ENCODE measurements around the gene RRP8. TPM values are rescaled to one million over a fixed set of nuclear protein-coding genes. Genes with fewer than 3 reads are reported as not detected.

Gene RRP8
- total RNA-seq, 1 experiment from 2014 or later, result 15.1 TPM

DNA sequence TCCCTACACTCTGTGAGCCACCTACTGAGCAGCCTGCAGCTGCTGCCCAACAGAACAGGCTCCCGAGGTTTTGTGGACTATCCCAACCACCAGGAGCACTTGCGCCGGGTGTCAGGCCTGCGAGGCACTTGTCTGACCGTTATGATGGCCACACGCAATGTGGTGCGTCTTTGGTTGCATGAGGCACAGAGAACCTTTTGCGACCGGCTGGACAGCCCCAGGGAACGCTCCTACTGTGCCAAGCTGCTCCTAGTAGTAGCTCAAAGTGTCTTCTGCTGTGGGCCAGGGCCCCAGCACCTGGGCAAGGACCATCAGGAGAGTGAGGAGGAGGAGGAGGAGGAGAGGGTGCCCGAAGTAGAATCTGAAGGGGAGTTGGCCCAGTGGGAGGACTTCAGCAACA lies 46.4 kb downstream of the RRP8 start:
- Histone ChIP-seq H3K27ac (ENCODE audit: low read length) (no peak overlapping the region), H3K27me3 (ENCODE audit: low read length) (no peaks in the 10 kb centered on the region), H3K4me3 (ENCODE audit: low read length) (no peak overlapping the region), H3K4me2 (ENCODE audit: low read length) (no peak overlapping the region), H3K36me3 (ENCODE audit: low read depth, low read length) (no peaks in the 10 kb centered on the region), H2AFZ (ENCODE audit: low read length) (no peak overlapping the region), H3F3A (ENCODE audit: low read length, unreplicated experiment) (no peaks in the 10 kb centered on the region), H3K79me2 (ENCODE audit: low read length) (no peaks in the 10 kb centered on the region), H3K9ac (ENCODE audit: low read length) (no peak overlapping the region), H3K9me2 (replicated peaks; ENCODE audit: low read length) (no peaks in the 10 kb centered on the region), H3K4me1 (ENCODE audit: insufficient read depth, low read length) (no peaks in the 10 kb centered on the region), H4K20me1 (ENCODE audit: low read length) (no peaks in the 10 kb centered on the region), H3K9me3 (ENCODE audit: low read length) (no peaks in the 10 kb centered on the region)
- CTCF ChIA-PET, result no interaction called here
- POLR2A ChIA-PET (ENCODE audit: unreplicated experiment), result no interaction called here
- ATAC-seq, result no peak
- no TSS peak for BruUV-seq (replicated peaks)
- no peak for DNase-seq
- intact Hi-C loops (cut with micrococcal nuclease), result no loop called here
- TF ChIP-seq, protein P1, sequence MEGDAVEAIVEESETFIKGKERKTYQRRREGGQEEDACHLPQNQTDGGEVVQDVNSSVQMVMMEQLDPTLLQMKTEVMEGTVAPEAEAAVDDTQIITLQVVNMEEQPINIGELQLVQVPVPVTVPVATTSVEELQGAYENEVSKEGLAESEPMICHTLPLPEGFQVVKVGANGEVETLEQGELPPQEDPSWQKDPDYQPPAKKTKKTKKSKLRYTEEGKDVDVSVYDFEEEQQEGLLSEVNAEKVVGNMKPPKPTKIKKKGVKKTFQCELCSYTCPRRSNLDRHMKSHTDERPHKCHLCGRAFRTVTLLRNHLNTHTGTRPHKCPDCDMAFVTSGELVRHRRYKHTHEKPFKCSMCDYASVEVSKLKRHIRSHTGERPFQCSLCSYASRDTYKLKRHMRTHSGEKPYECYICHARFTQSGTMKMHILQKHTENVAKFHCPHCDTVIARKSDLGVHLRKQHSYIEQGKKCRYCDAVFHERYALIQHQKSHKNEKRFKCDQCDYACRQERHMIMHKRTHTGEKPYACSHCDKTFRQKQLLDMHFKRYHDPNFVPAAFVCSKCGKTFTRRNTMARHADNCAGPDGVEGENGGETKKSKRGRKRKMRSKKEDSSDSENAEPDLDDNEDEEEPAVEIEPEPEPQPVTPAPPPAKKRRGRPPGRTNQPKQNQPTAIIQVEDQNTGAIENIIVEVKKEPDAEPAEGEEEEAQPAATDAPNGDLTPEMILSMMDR (conservative IDR thresholded peaks at IDR 0.05; ENCODE audit: low read depth, low read length), result no peak
- TF ChIP-seq EZH2 (IDR thresholded peaks at IDR 0.05; ENCODE audit: low read length, unreplicated experiment), result no peak
- TF ChIP-seq EZH2phosphoT487 (IDR thresholded peaks at IDR 0.05; ENCODE audit: borderline replicate concordance, low read length), result no peak

DNA sequence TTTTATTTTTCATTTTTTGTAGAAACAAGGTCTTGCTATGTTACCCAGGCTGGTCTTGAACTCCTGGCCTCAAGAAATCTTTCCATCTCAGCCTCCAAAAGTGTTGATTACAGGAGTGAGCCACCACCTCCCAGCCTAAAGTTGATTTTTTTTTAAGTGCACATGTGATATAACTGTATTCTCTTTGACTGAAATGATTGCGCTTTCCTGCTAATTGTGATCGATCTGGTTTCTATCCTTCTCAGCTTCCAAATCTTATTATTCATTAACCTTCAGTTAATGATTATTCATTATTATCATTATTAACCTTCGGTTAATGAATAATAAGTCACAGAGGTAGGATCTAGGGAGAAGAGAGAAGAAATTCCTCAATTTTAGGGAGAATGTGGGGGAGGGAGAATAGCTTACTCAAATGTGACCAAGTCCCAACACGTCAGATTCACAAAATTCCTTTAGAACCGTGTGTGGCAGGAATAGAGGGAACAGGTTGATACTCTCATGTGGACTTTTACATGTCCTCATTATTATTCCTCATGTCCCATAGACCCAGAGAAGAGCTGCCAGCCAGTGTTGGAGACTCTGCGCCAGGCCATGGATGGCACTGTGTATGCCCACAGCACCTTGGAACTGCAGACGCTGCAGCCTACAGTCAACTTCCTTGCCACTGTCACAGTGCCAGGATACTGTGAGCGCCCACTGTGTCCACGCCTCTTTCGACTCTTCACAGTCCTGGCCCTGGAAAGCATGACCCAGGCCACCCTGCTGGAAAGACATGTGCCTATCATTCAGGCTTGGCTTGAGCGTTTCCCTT lies 47.1 kb downstream of the RRP8 start:
- H3K9ac ChIP-seq (ENCODE audit: low read length), result no peak overlapping the region
- no peaks in the 10 kb centered on the region for H3K9me3 ChIP-seq (ENCODE audit: low read length)
- no peaks in the 10 kb centered on the region for H3F3A ChIP-seq (ENCODE audit: low read length, unreplicated experiment)
- DNase-seq, result no peak
- no peak overlapping the region for H3K27ac ChIP-seq (ENCODE audit: low read length)
- no peak overlapping the region for H2AFZ ChIP-seq (ENCODE audit: low read length)
- no peaks in the 10 kb centered on the region for H3K79me2 ChIP-seq (ENCODE audit: low read length)
- POLR2A ChIA-PET (ENCODE audit: unreplicated experiment), result interaction anchor here (0.6 kb wide), 1 partner anchor 14 kb away, joined by 3 read pairs; no protein-coding TSS in a partner anchor
- no peaks in the 10 kb centered on the region for H4K20me1 ChIP-seq (ENCODE audit: low read length)
- H3K9me2 ChIP-seq (replicated peaks; ENCODE audit: low read length), result no peaks in the 10 kb centered on the region
- no peaks in the 10 kb centered on the region for H3K27me3 ChIP-seq (ENCODE audit: low read length)
- intact Hi-C loops (cut with micrococcal nuclease), result no loop called here
- no peak overlapping the region for H3K4me3 ChIP-seq (ENCODE audit: low read length)
- TF ChIP-seq EZH2phosphoT487 (IDR thresholded peaks at IDR 0.05; ENCODE audit: borderline replicate concordance, low read length), result no peak
- TF ChIP-seq EZH2 (IDR thresholded peaks at IDR 0.05; ENCODE audit: low read length, unreplicated experiment), result no peak
- TF ChIP-seq, protein P1 (conservative IDR thresholded peaks at IDR 0.05; ENCODE audit: low read depth, low read length), result no peak
- CTCF ChIA-PET, result no interaction called here
- H3K4me1 ChIP-seq (ENCODE audit: insufficient read depth, low read length), result no peaks in the 10 kb centered on the region
- no peak for ATAC-seq
- no TSS peak for BruUV-seq (replicated peaks)
- no peaks in the 10 kb centered on the region for H3K36me3 ChIP-seq (ENCODE audit: low read depth, low read length)
- no peak overlapping the region for H3K4me2 ChIP-seq (ENCODE audit: low read length)
